NB4 (cell line): ENCODE data around the gene RUFY4.

ENCODE experiments used
- CTCF ChIP-seq: IDR thresholded peaks from one replicate; pipeline ENCODE4 v1.5.1; 2012; ENCODE audit warnings: low read depth, low read length
- MAX ChIP-seq: IDR thresholded peaks from 2 replicates; pipeline ENCODE4 v1.6.1; 2011; ENCODE audit warnings: low read depth, low read length
- MYC ChIP-seq: IDR thresholded peaks from 2 replicates; pipeline ENCODE4 v1.6.1; 2011; ENCODE audit warnings: low read depth, low read length
- POLR2A ChIP-seq: IDR thresholded peaks from 2 replicates; pipeline ENCODE4 v1.6.1; 2011; ENCODE audit warnings: mild to moderate bottlenecking; ENCODE audit not compliant: insufficient read length; ENCODE audit errors: extremely low read depth

- no peak for TF ChIP-seq CTCF
- TF ChIP-seq POLR2A: no peak
- 0 out of 2 replicates have a peak, but pooled peaks have one; percentile 21 for TF ChIP-seq MYC
- no peak for TF ChIP-seq MAX
These were observed 49.5 kb upstream of the RUFY4 start for GRCh38 chr2:218019411-218020060.
